AG09319 (cell line): ENCODE results near the gene SMARCD3.

Experiments used
- DNase-seq: peaks from one replicate; pipeline ENCODE4 v3.0.0-alpha.2; 2010; ENCODE audit warnings: low read depth; ENCODE audit errors: extremely low read depth
- TF ChIP-seq, protein P1 (sequence below): IDR thresholded peaks from 2 replicates; pipeline ENCODE4 v1.5.1; 2011; ENCODE audit warnings: low read depth, mild to moderate bottlenecking, inconsistent platforms, low read length, moderate library complexity

SMARCD3 gene

DNA sequence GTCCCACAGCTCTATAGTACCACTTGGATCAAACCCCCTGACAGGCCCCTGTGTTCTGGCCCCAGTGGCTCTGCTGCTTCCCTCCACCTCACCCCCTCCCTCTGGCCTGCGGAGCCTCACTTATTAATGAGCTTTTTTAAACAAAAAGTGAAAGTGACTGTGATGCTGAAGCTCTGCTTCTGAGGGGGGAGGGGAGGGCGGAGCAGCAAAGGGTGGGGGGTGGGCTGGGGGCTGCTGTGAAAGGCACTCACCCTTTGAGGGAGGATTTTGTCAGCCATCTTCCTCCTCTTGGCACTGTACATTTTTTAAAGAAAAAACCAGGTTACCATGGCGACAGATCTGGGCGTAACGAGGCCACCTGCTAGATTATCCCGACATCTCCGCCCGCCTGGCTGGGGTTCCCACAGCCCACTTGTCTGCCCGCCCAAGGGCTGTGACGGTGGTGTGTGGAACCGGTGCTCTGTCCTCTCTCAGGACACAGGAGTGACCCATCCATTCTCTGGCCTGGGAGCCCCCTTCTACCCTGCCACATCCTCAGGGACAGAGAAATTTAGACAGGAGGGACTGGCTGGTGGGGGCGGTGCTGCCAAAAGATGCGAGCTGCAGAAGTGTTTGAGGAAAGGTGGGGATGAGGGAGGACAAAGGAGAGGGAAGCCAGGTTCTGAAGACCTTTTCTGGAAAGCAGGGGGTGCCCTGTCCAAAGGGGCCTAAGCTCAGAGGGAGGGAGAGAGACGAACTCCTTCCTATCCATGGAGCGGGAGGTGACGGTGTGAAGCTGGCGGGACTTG, 4.9 kb downstream of the SMARCD3 start:
- TF ChIP-seq, protein P1, sequence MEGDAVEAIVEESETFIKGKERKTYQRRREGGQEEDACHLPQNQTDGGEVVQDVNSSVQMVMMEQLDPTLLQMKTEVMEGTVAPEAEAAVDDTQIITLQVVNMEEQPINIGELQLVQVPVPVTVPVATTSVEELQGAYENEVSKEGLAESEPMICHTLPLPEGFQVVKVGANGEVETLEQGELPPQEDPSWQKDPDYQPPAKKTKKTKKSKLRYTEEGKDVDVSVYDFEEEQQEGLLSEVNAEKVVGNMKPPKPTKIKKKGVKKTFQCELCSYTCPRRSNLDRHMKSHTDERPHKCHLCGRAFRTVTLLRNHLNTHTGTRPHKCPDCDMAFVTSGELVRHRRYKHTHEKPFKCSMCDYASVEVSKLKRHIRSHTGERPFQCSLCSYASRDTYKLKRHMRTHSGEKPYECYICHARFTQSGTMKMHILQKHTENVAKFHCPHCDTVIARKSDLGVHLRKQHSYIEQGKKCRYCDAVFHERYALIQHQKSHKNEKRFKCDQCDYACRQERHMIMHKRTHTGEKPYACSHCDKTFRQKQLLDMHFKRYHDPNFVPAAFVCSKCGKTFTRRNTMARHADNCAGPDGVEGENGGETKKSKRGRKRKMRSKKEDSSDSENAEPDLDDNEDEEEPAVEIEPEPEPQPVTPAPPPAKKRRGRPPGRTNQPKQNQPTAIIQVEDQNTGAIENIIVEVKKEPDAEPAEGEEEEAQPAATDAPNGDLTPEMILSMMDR: no peak
- no peak for DNase-seq

DNA sequence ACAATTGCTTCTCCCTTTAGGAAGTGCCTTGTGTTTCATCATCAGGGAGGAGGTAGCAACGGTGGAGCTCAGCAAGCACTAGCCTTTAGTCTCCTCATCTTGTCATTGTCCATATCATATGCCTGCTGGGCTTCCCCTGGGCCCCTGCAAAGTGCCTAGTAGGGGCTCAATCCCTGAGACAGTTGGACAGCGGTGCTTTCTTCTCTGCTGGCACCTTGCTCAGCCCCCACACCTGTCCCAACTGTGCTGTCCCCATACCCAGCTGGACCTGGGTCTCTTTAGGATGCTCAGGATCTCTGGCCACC, 5.5 kb downstream of the SMARCD3 start:
- TF ChIP-seq, protein P1: no peak
- DNase-seq: no peak

DNA sequence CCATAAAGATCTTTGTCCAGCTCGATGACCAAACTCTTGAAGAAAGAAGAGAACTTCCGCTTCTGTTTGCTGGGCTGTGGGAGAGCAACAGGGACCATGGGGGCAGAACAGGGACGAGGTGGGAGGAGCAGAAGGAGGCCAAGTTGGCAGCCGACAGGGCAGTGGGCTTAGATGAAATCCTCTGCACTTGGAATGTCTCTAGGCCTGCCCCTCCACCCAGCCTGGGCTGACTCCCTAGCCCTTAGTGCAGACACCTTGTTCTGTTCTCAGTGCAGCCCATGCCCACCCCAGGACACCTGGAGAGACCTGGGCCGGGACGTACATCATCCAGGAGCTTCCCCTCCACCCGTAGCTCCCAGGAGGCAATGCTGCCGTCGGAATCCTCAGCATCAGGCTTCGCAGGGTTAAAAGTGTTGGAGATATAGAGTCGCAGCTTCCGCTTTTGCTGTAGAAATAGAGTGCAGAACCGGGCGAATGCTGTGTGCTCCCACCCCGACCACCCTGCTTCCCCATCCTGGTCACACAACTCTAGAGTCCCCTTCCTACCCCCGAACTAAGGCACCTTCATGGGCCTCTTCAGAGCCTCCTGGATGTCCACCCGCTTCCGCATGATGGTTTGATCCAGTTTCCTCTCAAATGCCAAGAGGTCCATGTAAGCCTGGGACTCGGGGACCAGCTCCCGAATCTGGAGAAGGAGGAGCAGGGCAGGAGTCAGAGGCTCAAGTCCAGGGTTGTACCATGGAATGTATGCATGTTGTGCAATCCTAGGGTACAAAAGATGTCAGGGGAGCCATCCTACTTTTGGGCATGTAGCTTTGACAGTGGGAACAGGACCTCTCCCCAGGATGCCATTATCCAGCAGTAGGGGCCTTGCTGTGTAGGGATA, 6.1 kb downstream of the SMARCD3 start:
- TF ChIP-seq, protein P1: no peak
- DNase-seq: no peak

DNA sequence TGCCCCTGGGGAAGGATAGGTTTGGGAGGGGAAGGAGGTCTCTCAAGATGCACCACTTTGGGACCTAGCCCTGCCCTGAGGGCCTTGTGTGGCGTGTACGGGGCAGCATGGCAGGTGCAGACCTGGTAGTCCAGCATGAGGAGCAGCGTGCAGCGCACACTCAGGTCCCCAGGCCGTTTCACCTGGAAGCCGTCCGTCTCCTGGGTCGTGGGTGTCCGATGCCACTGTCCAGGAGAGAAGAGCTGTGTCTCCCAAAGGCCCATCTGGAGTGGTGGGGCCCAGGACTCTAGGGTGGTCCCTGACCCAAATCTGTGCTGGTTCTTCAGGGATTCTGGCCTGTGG, 6.8 kb downstream of the SMARCD3 start:
- TF ChIP-seq, protein P1: no peak
- no peak for DNase-seq

DNA sequence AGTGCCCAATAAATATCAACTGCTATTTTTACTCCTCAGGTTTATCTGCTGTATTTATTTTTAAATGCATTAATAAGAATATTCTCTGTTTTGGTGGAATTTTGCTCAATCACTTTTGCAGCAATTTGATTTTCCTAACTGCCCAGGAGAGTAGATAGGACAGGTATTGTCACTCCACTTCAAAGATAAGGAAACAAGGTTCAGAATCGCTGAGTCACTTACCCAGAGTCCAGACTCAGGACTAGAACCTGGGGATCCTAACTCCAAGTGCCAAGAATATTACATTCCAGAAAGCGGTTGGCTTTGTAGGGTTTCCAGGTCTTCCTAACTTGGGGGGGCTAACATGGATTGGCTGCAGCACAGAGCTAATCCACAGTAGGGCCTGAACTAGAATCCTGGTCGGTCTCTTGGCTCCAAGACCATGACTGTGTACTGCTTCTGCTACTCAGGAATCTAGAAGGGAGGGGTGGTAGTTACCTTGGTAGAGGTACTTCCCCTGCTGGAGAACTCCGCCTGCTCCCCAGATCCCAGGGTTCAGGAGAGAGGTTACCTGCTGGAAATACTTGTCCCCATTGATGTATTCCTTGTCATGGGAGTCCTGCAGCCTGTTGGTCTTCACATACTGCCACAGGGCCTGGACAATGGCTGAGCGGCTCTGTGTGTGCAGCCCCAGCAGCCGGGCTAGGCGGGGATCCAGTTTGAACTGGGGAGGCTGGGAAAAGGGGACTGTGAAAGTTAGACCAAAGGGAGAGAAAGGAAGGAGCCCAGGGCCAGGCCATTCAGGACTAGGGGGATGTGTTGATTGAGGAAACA, 7.3 kb downstream of the SMARCD3 start:
- TF ChIP-seq, protein P1: no peak
- DNase-seq: no peak

DNA sequence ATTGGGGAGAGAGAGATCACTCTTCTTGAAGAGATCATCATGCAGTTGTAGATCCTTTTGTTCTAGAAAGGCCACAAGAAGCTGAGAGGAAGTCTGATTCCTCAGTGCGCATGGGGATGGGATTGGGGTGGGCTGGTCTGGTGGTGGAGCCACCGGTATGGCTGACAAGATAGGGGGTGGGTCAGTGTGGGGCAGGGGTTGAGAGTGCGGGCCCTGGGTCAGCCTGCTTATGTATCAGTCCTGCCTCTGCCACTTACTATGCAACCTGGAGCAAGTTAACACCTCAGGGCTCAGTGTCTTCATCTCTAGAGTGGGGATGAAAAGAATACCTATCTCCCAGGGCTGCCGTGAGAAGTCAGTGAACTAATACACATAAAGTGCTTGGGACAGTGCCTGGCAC, 8.0 kb downstream of the SMARCD3 start:
- DNase-seq: no peak
- TF ChIP-seq, protein P1: no peak
